ENCODE measurements around the gene FGF8. TPM values are rescaled to one million over a fixed set of nuclear protein-coding genes. Genes with fewer than 3 reads are reported as not detected.

The FGF8 gene
- total and polyA plus RNA-seq, 2 of the 4 experiments (the other 2 are of a cell fraction), result 0.17 TPM; not detected in 1

- no peak overlapping the region for H3K18ac ChIP-seq (ENCODE audit: low read depth, low read length)
- H2BK5ac ChIP-seq (ENCODE audit: low read depth, low read length, poor library complexity, severe bottlenecking), result no peak overlapping the region
- H2BK15ac ChIP-seq (ENCODE audit: low read depth, low read length), result no peak overlapping the region
- H2BK20ac ChIP-seq (ENCODE audit: low read depth, low read length), result no peak overlapping the region
- no peak overlapping the region for H2BK120ac ChIP-seq (ENCODE audit: low read depth, low read length)
- no peak overlapping the region for H3K4me3 ChIP-seq (ENCODE audit: insufficient read depth, low read depth, low read length)
- H3K36me3 ChIP-seq (ENCODE audit: control insufficient read depth, insufficient read depth, low read length), result peaks cover 31% of the 10 kb centered on the region
- CTCF ChIA-PET, result no interaction called here
- BruUV-seq (replicated peaks), result no TSS peak
- H3K23ac ChIP-seq (ENCODE audit: low read depth, low read length), result no peak overlapping the region
- no peak overlapping the region for H3K56ac ChIP-seq (ENCODE audit: extremely low read depth, insufficient read depth, low read length)
- no peaks in the 10 kb centered on the region for H3K9me3 ChIP-seq (ENCODE audit: control insufficient read depth, insufficient read depth, low read length)
- H3K9me1 ChIP-seq (ENCODE audit: insufficient read depth, low read length), result no peaks in the 10 kb centered on the region; the same call in 1 of the 2 replicates
- H4K91ac ChIP-seq (ENCODE audit: insufficient read depth, low read depth, low read length), result no peak overlapping the region
- no peak overlapping the region for H2AK5ac ChIP-seq (ENCODE audit: low read depth, low read length)
- H3K14ac ChIP-seq (replicated peaks; ENCODE audit: low read depth, low read length), result no peak overlapping the region
- TF ChIP-seq POLR2A (IDR thresholded peaks at IDR 0.05; ENCODE audit: low read depth, low read length) (no peak), BHLHE40 (IDR thresholded peaks at IDR 0.05; ENCODE audit: low read depth, low read length) (no peak)
- WGBS, 2 experiments (ENCODE audit: extremely low coverage in 2 of 2, insufficient read length in 1 of 2), result 80% methylated on average over 1 of the region's 2 CpGs; no CpG with 5 or more reads in 1 of the 2 experiments
- H2AFZ ChIP-seq (replicated peaks; ENCODE audit: low read length, poor library complexity), result no peak overlapping the region
- H3K4ac ChIP-seq (ENCODE audit: low read depth, low read length), result no peak overlapping the region
- intact Hi-C loops (cut with micrococcal nuclease) (loop anchor here (10.0 kb wide), 1 partner anchor 490 kb away; no protein-coding TSS in a partner anchor), dilution Hi-C loops (cut with HindIII; ENCODE audit: low sequenced_read_pairs, unreplicated experiment) (no loop called here), in situ Hi-C loops (cut with MboI; ENCODE audit: low sequenced_read_pairs) (loop anchor here (5.0 kb wide), 2 partner anchors 177 to 572 kb away; no protein-coding TSS in a partner anchor)
- H3K27me3 ChIP-seq (ENCODE audit: control insufficient read depth, insufficient read depth, low read length), result no peaks in the 10 kb centered on the region
- no peak overlapping the region for H4K8ac ChIP-seq (ENCODE audit: low read depth in 2 of 2, low read length in 2 of 2)
- no peak overlapping the region for H3K4me2 ChIP-seq (ENCODE audit: low read depth, low read length)
- H3K79me1 ChIP-seq (ENCODE audit: low read depth in 1 of 2, low read length in 2 of 2), result peaks cover 37 to 58% of the 10 kb centered on the region in 2 experiments
- no peak overlapping the region for H2AK9ac ChIP-seq (replicated peaks; ENCODE audit: low read depth, low read length, poor library complexity)
- H4K5ac ChIP-seq (ENCODE audit: low read depth, low read length), result no peak overlapping the region
- POLR2A ChIA-PET (ENCODE audit: unreplicated experiment), result no interaction called here
- H3K9ac ChIP-seq (ENCODE audit: low read depth, low read length), result no peak overlapping the region
- no peak overlapping the region for H3K27ac ChIP-seq (ENCODE audit: insufficient read depth, low read length)
- no peak for ATAC-seq (ENCODE audit: low read depth)
- H4K20me1 ChIP-seq (ENCODE audit: insufficient read depth, low read length), result peaks cover 25% of the 10 kb centered on the region
- DNase-seq, result no peak
- H3K4me1 ChIP-seq (ENCODE audit: control insufficient read depth, insufficient read depth, low read length), result peaks cover 11% of the 10 kb centered on the region
These were observed 8.6 kb upstream of the FGF8 start for GRCh38 chr10:101784558-101784957.
